ENCODE results near the gene MOXD1. TPM values are rescaled to one million over a fixed set of nuclear protein-coding genes. Genes with fewer than 3 reads are reported as not detected.

Gene MOXD1
- total RNA-seq, 1 donor from 2014 or later = 22.0 TPM

GRCh38 chr6:132304891-132305305 lies 96.4 kb downstream of the MOXD1 start:
- Mint-ChIP-seq H3K4me1 (ENCODE audit: unreplicated experiment) (no peaks in the 10 kb centered on the region), H3K27ac (no peak overlapping the region), H3K27me3 (no peaks in the 10 kb centered on the region), H3K4me3 (no peak overlapping the region), H3K9me3 (peaks cover 5% of the 10 kb centered on the region), H3K36me3 (peaks cover 3% of the 10 kb centered on the region)
- TF ChIP-seq CTCF (conservative IDR thresholded peaks at IDR 0.05) = no peak
- no peak for DNase-seq (ENCODE audit: extremely low spot score, unreplicated experiment)

- H3K36me3 Mint-ChIP-seq = no peaks in the 10 kb centered on the region
- no peak for DNase-seq (ENCODE audit: extremely low spot score, unreplicated experiment)
- no peak overlapping the region for H3K4me3 Mint-ChIP-seq
- H3K27me3 Mint-ChIP-seq = no peaks in the 10 kb centered on the region
- H3K4me1 Mint-ChIP-seq (ENCODE audit: unreplicated experiment) = no peaks in the 10 kb centered on the region
- peak; percentile 88 for TF ChIP-seq CTCF (conservative IDR thresholded peaks at IDR 0.05)
- no peaks in the 10 kb centered on the region for H3K9me3 Mint-ChIP-seq
- no peak overlapping the region for H3K27ac Mint-ChIP-seq
Measured at GRCh38 chr6:132300323-132300949, 100.8 kb downstream of the MOXD1 start.

- H3K4me1 Mint-ChIP-seq (ENCODE audit: unreplicated experiment) = no peaks in the 10 kb centered on the region
- H3K27me3 Mint-ChIP-seq = no peaks in the 10 kb centered on the region
- no peak overlapping the region for H3K4me3 Mint-ChIP-seq
- H3K9me3 Mint-ChIP-seq = no peaks in the 10 kb centered on the region
- H3K36me3 Mint-ChIP-seq = no peaks in the 10 kb centered on the region
- no peak for DNase-seq (ENCODE audit: extremely low spot score, unreplicated experiment)
- no peak overlapping the region for H3K27ac Mint-ChIP-seq
- TF ChIP-seq CTCF (conservative IDR thresholded peaks at IDR 0.05) = peak; percentile 84
Measured at GRCh38 chr6:132298344-132298949, 102.8 kb downstream of the MOXD1 start.

- TF ChIP-seq CTCF (conservative IDR thresholded peaks at IDR 0.05) = no peak
- Mint-ChIP-seq H3K4me3 (no peak overlapping the region), H3K27ac (no peak overlapping the region), H3K4me1 (ENCODE audit: unreplicated experiment) (no peaks in the 10 kb centered on the region), H3K36me3 (no peaks in the 10 kb centered on the region), H3K9me3 (no peaks in the 10 kb centered on the region), H3K27me3 (no peaks in the 10 kb centered on the region)
- no peak for DNase-seq (ENCODE audit: extremely low spot score, unreplicated experiment)
Measured at GRCh38 chr6:132289756-132290155, 111.5 kb downstream of the MOXD1 start.

- no peaks in the 10 kb centered on the region for H3K4me1 Mint-ChIP-seq (ENCODE audit: unreplicated experiment)
- peak overlapping the region; percentile 9 for H3K27ac Mint-ChIP-seq
- H3K9me3 Mint-ChIP-seq = no peaks in the 10 kb centered on the region
- no peak overlapping the region for H3K4me3 Mint-ChIP-seq
- no peaks in the 10 kb centered on the region for H3K36me3 Mint-ChIP-seq
- no peaks in the 10 kb centered on the region for H3K27me3 Mint-ChIP-seq
- DNase-seq (ENCODE audit: extremely low spot score, unreplicated experiment) = no peak
- TF ChIP-seq CTCF (conservative IDR thresholded peaks at IDR 0.05) = no peak
Measured at GRCh38 chr6:132287101-132287500, 114.2 kb downstream of the MOXD1 start.
